ENCODE results near the gene HMGB4.

DNA sequence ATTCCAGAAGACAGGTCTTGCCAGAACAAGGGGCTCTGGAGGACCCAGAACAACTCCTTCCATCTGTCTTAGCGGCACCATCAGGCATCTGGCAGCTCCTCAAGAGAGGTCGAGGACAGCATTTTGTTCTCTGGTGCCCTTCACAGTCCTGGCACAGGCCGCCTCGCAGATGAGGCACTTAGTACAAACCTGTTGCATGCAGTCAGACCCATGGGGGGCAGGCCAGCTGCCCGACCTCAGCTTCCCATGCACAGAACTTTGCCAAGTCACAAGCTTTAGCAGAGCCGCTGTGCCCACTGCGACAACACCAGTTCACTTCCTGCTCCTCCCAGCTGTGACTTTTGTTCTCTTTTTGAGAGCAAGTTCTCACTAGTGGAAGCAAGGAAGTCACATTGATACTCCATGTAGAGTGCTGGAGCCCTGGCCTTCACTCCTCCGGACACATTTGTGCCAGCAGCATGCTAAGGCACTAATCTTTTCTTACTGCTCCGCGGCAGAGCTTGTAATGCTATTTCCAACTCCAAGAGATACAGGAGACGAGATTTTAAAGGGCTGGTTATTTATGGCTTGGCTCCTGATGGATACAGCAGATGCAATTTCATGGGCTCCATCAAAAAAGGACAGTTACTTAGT lies 44.6 kb downstream of the HMGB4 start:
- no peak for TF ChIP-seq CTCF (IDR thresholded peaks at IDR 0.05; ENCODE audit: poor library complexity, severe bottlenecking)
- no peak for TF ChIP-seq POLR2AphosphoS5 (IDR thresholded peaks at IDR 0.05)
- TF ChIP-seq, protein P1, sequence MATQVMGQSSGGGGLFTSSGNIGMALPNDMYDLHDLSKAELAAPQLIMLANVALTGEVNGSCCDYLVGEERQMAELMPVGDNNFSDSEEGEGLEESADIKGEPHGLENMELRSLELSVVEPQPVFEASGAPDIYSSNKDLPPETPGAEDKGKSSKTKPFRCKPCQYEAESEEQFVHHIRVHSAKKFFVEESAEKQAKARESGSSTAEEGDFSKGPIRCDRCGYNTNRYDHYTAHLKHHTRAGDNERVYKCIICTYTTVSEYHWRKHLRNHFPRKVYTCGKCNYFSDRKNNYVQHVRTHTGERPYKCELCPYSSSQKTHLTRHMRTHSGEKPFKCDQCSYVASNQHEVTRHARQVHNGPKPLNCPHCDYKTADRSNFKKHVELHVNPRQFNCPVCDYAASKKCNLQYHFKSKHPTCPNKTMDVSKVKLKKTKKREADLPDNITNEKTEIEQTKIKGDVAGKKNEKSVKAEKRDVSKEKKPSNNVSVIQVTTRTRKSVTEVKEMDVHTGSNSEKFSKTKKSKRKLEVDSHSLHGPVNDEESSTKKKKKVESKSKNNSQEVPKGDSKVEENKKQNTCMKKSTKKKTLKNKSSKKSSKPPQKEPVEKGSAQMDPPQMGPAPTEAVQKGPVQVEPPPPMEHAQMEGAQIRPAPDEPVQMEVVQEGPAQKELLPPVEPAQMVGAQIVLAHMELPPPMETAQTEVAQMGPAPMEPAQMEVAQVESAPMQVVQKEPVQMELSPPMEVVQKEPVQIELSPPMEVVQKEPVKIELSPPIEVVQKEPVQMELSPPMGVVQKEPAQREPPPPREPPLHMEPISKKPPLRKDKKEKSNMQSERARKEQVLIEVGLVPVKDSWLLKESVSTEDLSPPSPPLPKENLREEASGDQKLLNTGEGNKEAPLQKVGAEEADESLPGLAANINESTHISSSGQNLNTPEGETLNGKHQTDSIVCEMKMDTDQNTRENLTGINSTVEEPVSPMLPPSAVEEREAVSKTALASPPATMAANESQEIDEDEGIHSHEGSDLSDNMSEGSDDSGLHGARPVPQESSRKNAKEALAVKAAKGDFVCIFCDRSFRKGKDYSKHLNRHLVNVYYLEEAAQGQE (IDR thresholded peaks at IDR 0.05; ENCODE audit: borderline replicate concordance) = no peak
- TF ChIP-seq EP300 (conservative IDR thresholded peaks at IDR 0.05; ENCODE audit: poor library complexity, severe bottlenecking) = no peak
- TF ChIP-seq TAF1 (IDR thresholded peaks at IDR 0.05; ENCODE audit: low read depth) = no peak
- no peak for TF ChIP-seq SMC3 (conservative IDR thresholded peaks at IDR 0.05; ENCODE audit: poor library complexity)
- TF ChIP-seq EZH2 (IDR thresholded peaks at IDR 0.05; ENCODE audit: borderline replicate concordance, insufficient read depth, low read length, poor library complexity, severe bottlenecking) = no peak
- TF ChIP-seq RAD21 (conservative IDR thresholded peaks at IDR 0.05) = no peak
- TF ChIP-seq MXI1 (conservative IDR thresholded peaks at IDR 0.05; ENCODE audit: poor library complexity, severe bottlenecking) = no peak

Data from neural cell (in vitro differentiated cells).